ENCODE results near the gene EAF2. TPM values are rescaled to one million over a fixed set of nuclear protein-coding genes. Genes with fewer than 3 reads are reported as not detected.

Gene EAF2
- total and polyA plus RNA-seq, 2 donors (not counting 1 experiment from before 2014, with no cell fraction given): 31.1 to 161 TPM

GRCh38 chr3:121834157-121834670 is 795 bp upstream of the EAF2 start:
- Histone ChIP-seq H3K36me3 (replicated peaks in 1 of 2; ENCODE audit: control extremely low read depth in 1 of 2, control insufficient read depth in 1 of 2, extremely low read depth in 1 of 2, insufficient read depth in 2 of 2, low read length in 1 of 2) (peaks cover 12 to 41% of the 10 kb centered on the region in 2 experiments), H3K9me3 (ENCODE audit: control extremely low read depth in 1 of 3, control insufficient read depth in 2 of 3, insufficient read depth in 1 of 3, low read length in 2 of 3) (no peaks in the 10 kb centered on the region), H3K4me3 (ENCODE audit: control extremely low read depth in 1 of 5, extremely low read depth in 1 of 5, insufficient read depth in 1 of 5, low read depth in 2 of 5, low read length in 4 of 5) (peak overlapping the region; percentile 83 to 97 (median 94)), H3K9ac (ENCODE audit: low read length) (peak overlapping the region; percentile 98), H2AFZ (ENCODE audit: insufficient read depth, low read depth, low read length, poor library complexity, severe bottlenecking) (peak overlapping the region; percentile 72), H4K20me1 (ENCODE audit: control insufficient read depth, insufficient read depth, low read length, poor library complexity, severe bottlenecking) (peaks cover 26% of the 10 kb centered on the region), H3K27ac (ENCODE audit: low read length in 2 of 2) (peak overlapping the region; percentile 88 to 94), H3K27me3 (replicated peaks in 1 of 4; ENCODE audit: control extremely low read depth in 1 of 4, control insufficient read depth in 3 of 4, insufficient read depth in 4 of 4, low read length in 3 of 4) (no peaks in the 10 kb centered on the region), H3K79me2 (ENCODE audit: control insufficient read depth, insufficient read depth, low read length) (peaks cover 97% of the 10 kb centered on the region), H3K4me2 (replicated peaks; ENCODE audit: low read depth, low read length, poor library complexity, severe bottlenecking) (peak overlapping the region; percentile 88), H3K4me1 (ENCODE audit: control insufficient read depth in 2 of 2, insufficient read depth in 2 of 2, low read length in 2 of 2) (peaks cover 22 to 46% of the 10 kb centered on the region in 2 donors)
- Mint-ChIP-seq H3K9me3 (ENCODE audit: insufficient read depth) (no peaks in the 10 kb centered on the region), H3K4me1 (peaks cover 68% of the 10 kb centered on the region), H3K4me3 (peak overlapping the region; percentile 89), H3K27ac (peak overlapping the region; percentile 88), H3K27me3 (no peaks in the 10 kb centered on the region)
- ChIA-PET CTCF (no interaction called here), POLR2A (interaction anchor here (1.0 to 1.2 kb wide), 2 partner anchors 16 to 243 kb away, joined by 3 to 6 read pairs; no protein-coding TSS in a partner anchor)
- WGBS (ENCODE audit: insufficient coverage): 18% methylated on average over 11 of the region's 15 CpGs
- intact Hi-C loops (cut with micrococcal nuclease): loop anchor here (2.0 kb wide), 1 partner anchor 425 kb away; no protein-coding TSS in a partner anchor
- no peak for DNase-seq
- TF ChIP-seq, protein P1, sequence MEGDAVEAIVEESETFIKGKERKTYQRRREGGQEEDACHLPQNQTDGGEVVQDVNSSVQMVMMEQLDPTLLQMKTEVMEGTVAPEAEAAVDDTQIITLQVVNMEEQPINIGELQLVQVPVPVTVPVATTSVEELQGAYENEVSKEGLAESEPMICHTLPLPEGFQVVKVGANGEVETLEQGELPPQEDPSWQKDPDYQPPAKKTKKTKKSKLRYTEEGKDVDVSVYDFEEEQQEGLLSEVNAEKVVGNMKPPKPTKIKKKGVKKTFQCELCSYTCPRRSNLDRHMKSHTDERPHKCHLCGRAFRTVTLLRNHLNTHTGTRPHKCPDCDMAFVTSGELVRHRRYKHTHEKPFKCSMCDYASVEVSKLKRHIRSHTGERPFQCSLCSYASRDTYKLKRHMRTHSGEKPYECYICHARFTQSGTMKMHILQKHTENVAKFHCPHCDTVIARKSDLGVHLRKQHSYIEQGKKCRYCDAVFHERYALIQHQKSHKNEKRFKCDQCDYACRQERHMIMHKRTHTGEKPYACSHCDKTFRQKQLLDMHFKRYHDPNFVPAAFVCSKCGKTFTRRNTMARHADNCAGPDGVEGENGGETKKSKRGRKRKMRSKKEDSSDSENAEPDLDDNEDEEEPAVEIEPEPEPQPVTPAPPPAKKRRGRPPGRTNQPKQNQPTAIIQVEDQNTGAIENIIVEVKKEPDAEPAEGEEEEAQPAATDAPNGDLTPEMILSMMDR (IDR thresholded peaks at IDR 0.05): no peak
- no peak for TF ChIP-seq EZH2 (IDR thresholded peaks at IDR 0.05; ENCODE audit: borderline replicate concordance, insufficient read depth, low read depth, low read length, poor library complexity, severe bottlenecking)
- no peak for ATAC-seq (ENCODE audit: low read depth)

DNA sequence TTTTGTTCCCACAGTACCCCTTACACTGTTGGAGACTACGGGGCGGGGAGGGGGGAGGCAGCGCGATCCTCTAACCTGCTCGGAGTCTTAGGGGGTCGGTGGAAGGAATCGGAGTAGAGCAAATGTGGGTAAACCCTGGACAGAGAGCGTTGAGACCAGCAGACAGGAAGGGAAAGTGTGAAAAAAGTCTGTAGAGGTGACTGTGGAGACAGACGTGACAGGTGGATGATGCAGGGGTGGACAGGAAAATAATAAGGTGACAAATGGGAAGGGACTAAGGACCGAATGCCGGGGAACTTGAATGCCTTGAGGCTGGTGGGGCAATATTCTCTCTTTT is 424 bp downstream of the EAF2 start:
- Histone ChIP-seq H3K79me2 (ENCODE audit: control insufficient read depth, insufficient read depth, low read length) (peaks cover 100% of the 10 kb centered on the region), H4K20me1 (ENCODE audit: control insufficient read depth, insufficient read depth, low read length, poor library complexity, severe bottlenecking) (peaks cover 26% of the 10 kb centered on the region), H3K4me2 (replicated peaks; ENCODE audit: low read depth, low read length, poor library complexity, severe bottlenecking) (peak overlapping the region; percentile 88), H2AFZ (ENCODE audit: insufficient read depth, low read depth, low read length, poor library complexity, severe bottlenecking) (peak overlapping the region; percentile 81), H3K27ac (ENCODE audit: low read length in 2 of 2) (peak overlapping the region; percentile 37 to 94), H3K9ac (ENCODE audit: low read length) (peak overlapping the region; percentile 98), H3K9me3 (ENCODE audit: control extremely low read depth in 1 of 3, control insufficient read depth in 2 of 3, insufficient read depth in 1 of 3, low read length in 2 of 3) (peaks cover 0 to 4% (median 0%) of the 10 kb centered on the region in 3 donors), H3K4me1 (ENCODE audit: control insufficient read depth in 2 of 2, insufficient read depth in 2 of 2, low read length in 2 of 2) (peaks cover 22 to 46% of the 10 kb centered on the region in 2 donors), H3K4me3 (ENCODE audit: control extremely low read depth in 1 of 5, extremely low read depth in 1 of 5, insufficient read depth in 1 of 5, low read depth in 2 of 5, low read length in 4 of 5) (peak overlapping the region; percentile 55 to 97 (median 94)), H3K36me3 (replicated peaks in 1 of 2; ENCODE audit: control extremely low read depth in 1 of 2, control insufficient read depth in 1 of 2, extremely low read depth in 1 of 2, insufficient read depth in 2 of 2, low read length in 1 of 2) (peaks cover 8 to 45% of the 10 kb centered on the region in 2 experiments), H3K27me3 (replicated peaks in 1 of 4; ENCODE audit: control extremely low read depth in 1 of 4, control insufficient read depth in 3 of 4, insufficient read depth in 4 of 4, low read length in 3 of 4) (no peaks in the 10 kb centered on the region)
- no peak for ATAC-seq (ENCODE audit: low read depth)
- ChIA-PET CTCF (interaction anchor here (1.0 kb wide), 1 partner anchor 27 kb away, joined by 3 read pairs; no protein-coding TSS in a partner anchor), POLR2A (interaction anchor here (1.2 kb wide), 1 partner anchor 242 kb away, joined by 6 read pairs; no protein-coding TSS in a partner anchor)
- Mint-ChIP-seq H3K27me3 (no peaks in the 10 kb centered on the region), H3K4me1 (peaks cover 64% of the 10 kb centered on the region), H3K9me3 (ENCODE audit: insufficient read depth) (no peaks in the 10 kb centered on the region), H3K27ac (peak overlapping the region; percentile 88), H3K4me3 (peak overlapping the region; percentile 89)
- WGBS (ENCODE audit: insufficient coverage): 0% methylated on average over 8 of the region's 11 CpGs
- DNase-seq: no peak
- TF ChIP-seq, protein P1 (IDR thresholded peaks at IDR 0.05): no peak
- TF ChIP-seq EZH2 (IDR thresholded peaks at IDR 0.05; ENCODE audit: borderline replicate concordance, insufficient read depth, low read depth, low read length, poor library complexity, severe bottlenecking): no peak
- intact Hi-C loops (cut with micrococcal nuclease): loop anchor here (1.0 to 5.0 kb wide), 8 partner anchors 8 to 1367 kb away; partner anchors contain the start of genes FAM162A, GOLGB1, HCLS1 and SEC22A

Measured in B cell (primary cell).